Suprapubic skin (tissue), 4 donors: ENCODE measurements around the gene GZF1.

ENCODE experiments used
- CTCF ChIP-seq, 2 donors: fragments of 200-600 bp in 1 of 2; fragments of 450-650 bp in 1 of 2; sonication (generic) in 1 of 2; IDR thresholded peaks; one replicate each; pipeline ENCODE4 v1.5.1; 2016 to 2019; ENCODE audit warnings: antibody characterized with exemption in 2 of 2, mild to moderate bottlenecking in 1 of 2, moderate library complexity in 1 of 2
- EP300 ChIP-seq: sonication (generic); formaldehyde crosslinking; IDR thresholded peaks from one replicate; pipeline ENCODE4 v1.6.1; 2017; ENCODE audit warnings: antibody characterized with exemption
- POLR2A ChIP-seq, 2 donors: fragments of 450-650 bp; IDR thresholded peaks; one replicate each; pipeline ENCODE4 v1.6.1; 2017; ENCODE audit warnings: antibody characterized with exemption in 2 of 2, mild to moderate bottlenecking in 2 of 2, moderate library complexity in 2 of 2
- POLR2AphosphoS5 ChIP-seq, 3 donors: sonication (generic); formaldehyde crosslinking; IDR thresholded peaks; one replicate each; pipeline ENCODE4 v1.6.1; 2017; ENCODE audit warnings: antibody characterized with exemption in 3 of 3

GRCh38 chr20:23327617-23328333 is 34.2 kb upstream of the GZF1 start:
- TF ChIP-seq POLR2A (IDR thresholded peaks at IDR 0.05) (no peak), CTCF (IDR thresholded peaks at IDR 0.05) (no peak), POLR2AphosphoS5 (IDR thresholded peaks at IDR 0.05) (no peak), EP300 (no peak)
